ENCODE measurements around the gene PDPN. TPM values are rescaled to one million over a fixed set of nuclear protein-coding genes. Genes with fewer than 3 reads are reported as not detected.

The PDPN gene
- total and polyA plus RNA-seq, 2 of the 8 experiments (the other 6 are each of a cell fraction or from before 2014, with no cell fraction given), result 44.7 to 169 TPM

DNA sequence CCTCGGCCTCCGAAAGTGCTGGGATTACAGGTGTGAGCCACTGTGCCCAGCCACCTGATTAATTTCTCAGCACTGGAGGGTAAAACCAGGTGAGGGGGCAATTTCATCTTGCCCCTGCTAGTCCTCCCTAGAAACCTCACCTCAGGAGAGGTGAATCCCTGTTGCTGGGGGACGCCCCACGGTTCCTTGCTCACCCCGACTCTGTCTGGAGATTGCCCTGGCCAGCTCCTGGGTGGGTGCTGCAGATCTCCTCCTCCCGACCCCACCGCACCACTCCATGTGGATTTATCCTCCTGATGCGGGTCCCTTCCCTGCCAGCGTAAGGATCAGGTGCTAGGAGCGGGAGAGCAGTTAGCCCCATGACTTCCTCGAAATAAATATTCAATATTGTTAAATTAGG, 34.9 kb downstream of the PDPN start:
- H3K36me3 ChIP-seq (ENCODE audit: control insufficient read depth in 2 of 4, insufficient read depth in 4 of 4, low read length in 3 of 4), result peaks cover 21 to 40% (median 29%) of the 10 kb centered on the region in 4 experiments
- no peak overlapping the region for H2AK5ac ChIP-seq (ENCODE audit: low read depth, low read length)
- FAIRE-seq (no peak), DNase-seq (ENCODE audit: low read depth in 1 of 2, low spot score in 2 of 2) (no peak)
- no peak overlapping the region for H3K27ac ChIP-seq (ENCODE audit: low read depth, low read length)
- ChIA-PET CTCF (ENCODE audit: partially characterized antibody) (no interaction called here), POLR2A (ENCODE audit: partially characterized antibody) (no interaction called here)
- no peak overlapping the region for H3K18ac ChIP-seq (ENCODE audit: extremely low read depth, low read length)
- no peak overlapping the region for H2BK5ac ChIP-seq (ENCODE audit: low read depth, low read length)
- H3K14ac ChIP-seq (ENCODE audit: insufficient read length), result no peak overlapping the region
- no peaks in the 10 kb centered on the region; a peak in 1 of 7 replicates for H3K4me1 ChIP-seq (replicated peaks in 1 of 4; ENCODE audit: control insufficient read depth in 3 of 4, insufficient read depth in 4 of 4, low read length in 3 of 4)
- no peaks in the 10 kb centered on the region for H3K79me2 ChIP-seq (ENCODE audit: control insufficient read depth in 1 of 2, insufficient read depth in 2 of 2, low read length in 2 of 2)
- no peak overlapping the region for H3K56ac ChIP-seq (replicated peaks; ENCODE audit: insufficient read length, low read depth, low read length)
- H2AFZ ChIP-seq (ENCODE audit: low read length), result no peak overlapping the region
- H2BK20ac ChIP-seq (ENCODE audit: low read length), result no peak overlapping the region
- H2BK12ac ChIP-seq (ENCODE audit: low read depth, low read length), result no peak overlapping the region
- no peak overlapping the region for H4K8ac ChIP-seq (ENCODE audit: extremely low read depth, insufficient read depth, low read length)
- H3K4ac ChIP-seq (replicated peaks; ENCODE audit: insufficient read length, low read depth, low read length), result no peak overlapping the region
- no peak overlapping the region for H3K23ac ChIP-seq (ENCODE audit: insufficient read length)
- no peaks in the 10 kb centered on the region for H3K9me3 ChIP-seq (ENCODE audit: insufficient read depth in 2 of 2, low read depth in 1 of 2, low read length in 1 of 2)
- H3K27me3 ChIP-seq (replicated peaks in 1 of 4; ENCODE audit: control insufficient read depth in 3 of 4, extremely low read depth in 1 of 4, insufficient read depth in 3 of 4, low read length in 3 of 4), result no peaks in the 10 kb centered on the region
- no peaks in the 10 kb centered on the region for H3K23me2 ChIP-seq (ENCODE audit: low read depth, low read length)
- no peak overlapping the region for H4K5ac ChIP-seq (ENCODE audit: insufficient read length, low read depth, low read length)
- no peak overlapping the region for H3K4me2 ChIP-seq (ENCODE audit: insufficient read depth in 1 of 2, low read depth in 2 of 2, low read length in 2 of 2)
- 94% methylated on average over 11 of the region's 11 CpGs; no CpG with 5 or more reads in 1 of the 2 experiments for WGBS, 2 experiments (ENCODE audit: extremely low coverage in 1 of 2, insufficient coverage in 1 of 2, insufficient read length in 1 of 2, insufficient replicate concordance in 2 of 2, low coverage in 1 of 2, low lambda C conversion rate in 2 of 2, missing lambda C conversion rate in 1 of 2)
- no peaks in the 10 kb centered on the region; the same call in 1 of the 2 replicates for H3K79me1 ChIP-seq (ENCODE audit: low read depth, low read length)
- H4K20me1 ChIP-seq (replicated peaks in 1 of 2; ENCODE audit: control insufficient read depth in 1 of 2, insufficient read depth in 2 of 2, low read length in 2 of 2), result peaks cover 2 to 3% of the 10 kb centered on the region in 2 experiments
- no peak overlapping the region for H2BK15ac ChIP-seq (ENCODE audit: low read length)
- H3K9ac ChIP-seq (replicated peaks in 1 of 4; ENCODE audit: extremely low read depth in 1 of 4, low read depth in 3 of 4, low read length in 3 of 4), result no peak overlapping the region
- H3K4me3 ChIP-seq (ENCODE audit: extremely low read depth in 1 of 4, insufficient read depth in 2 of 4, low read depth in 3 of 4, low read length in 4 of 4), result no peak overlapping the region
- H2BK120ac ChIP-seq (replicated peaks; ENCODE audit: low read depth, low read length), result no peak overlapping the region
- H4K91ac ChIP-seq (replicated peaks; ENCODE audit: insufficient read length, low read length), result no peak overlapping the region
- no peak for TF ChIP-seq KDM5A (IDR thresholded peaks at IDR 0.05; ENCODE audit: low read length)
- no peak for TF ChIP-seq TBP (IDR thresholded peaks at IDR 0.05; ENCODE audit: low read depth, low read length)
- no peak for TF ChIP-seq CREB1 (IDR thresholded peaks at IDR 0.05)
- TF ChIP-seq ZNF274 (IDR thresholded peaks at IDR 0.05; ENCODE audit: borderline replicate concordance, extremely low read depth, low read length), result no peak
- no peak for TF ChIP-seq SAP30 (IDR thresholded peaks at IDR 0.05; ENCODE audit: insufficient read depth, insufficient replicate concordance, low read length)
- TF ChIP-seq KDM4A (IDR thresholded peaks at IDR 0.05; ENCODE audit: low read depth, low read length, severe bottlenecking), result no peak
- TF ChIP-seq JUN (IDR thresholded peaks at IDR 0.05; ENCODE audit: low read depth, low read length), result no peak
- no peak for TF ChIP-seq HDAC6 (IDR thresholded peaks at IDR 0.05; ENCODE audit: low read depth, low read length)
- no peak for TF ChIP-seq NANOG (IDR thresholded peaks at IDR 0.05; ENCODE audit: insufficient read depth, low read depth, low read length, poor library complexity, severe bottlenecking)
- TF ChIP-seq TAF1 (IDR thresholded peaks at IDR 0.05; ENCODE audit: low read depth, low read length), result no peak
- TF ChIP-seq FOSL1 (IDR thresholded peaks at IDR 0.05; ENCODE audit: insufficient read depth, low read depth, low read length), result no peak
- no peak for TF ChIP-seq EP300 (IDR thresholded peaks at IDR 0.05; ENCODE audit: borderline replicate concordance in 1 of 2, low read depth in 2 of 2, low read length in 2 of 2)
- TF ChIP-seq RBBP5 (IDR thresholded peaks at IDR 0.05; ENCODE audit: borderline replicate concordance, low read depth, low read length), result no peak
- TF ChIP-seq BRCA1 (IDR thresholded peaks at IDR 0.05; ENCODE audit: low read depth, low read length), result no peak
